Measurements from ENCODE around the gene C19orf38.

Gene C19orf38

DNA sequence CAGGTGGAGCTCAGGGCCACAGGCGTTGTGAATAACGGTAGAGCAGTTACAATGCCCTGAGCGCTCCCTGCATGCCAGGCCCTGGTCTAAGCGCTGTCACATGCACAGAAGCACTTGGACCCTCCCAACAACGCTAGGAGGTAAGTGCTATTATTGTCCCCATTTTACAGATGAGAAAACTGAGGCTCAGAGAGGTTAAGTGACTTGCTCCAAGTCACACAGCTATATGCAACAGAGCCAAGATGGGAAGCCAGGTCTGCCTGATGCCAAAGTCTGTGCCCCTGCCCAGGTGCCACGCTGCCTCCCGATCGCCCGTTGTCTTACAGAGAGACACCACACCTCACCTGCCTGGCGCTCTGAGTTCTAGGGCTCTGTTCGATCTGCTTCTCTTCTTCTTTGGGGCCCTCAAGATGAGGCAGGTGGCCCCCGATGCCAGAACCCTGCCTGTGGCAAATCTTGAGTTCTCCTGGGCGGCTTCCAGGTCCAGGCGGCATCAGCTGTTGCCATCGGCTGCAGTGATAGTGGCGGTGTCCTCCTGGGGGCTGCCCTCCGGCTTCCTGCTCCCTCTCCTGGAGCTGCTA lies 60.3 kb downstream of the C19orf38 start:
- Histone ChIP-seq H3K9me3 (ENCODE audit: control insufficient read depth, insufficient read depth, low read length) (no peaks in the 10 kb centered on the region), H3K27me3 (ENCODE audit: control insufficient read depth, low read length) (no peaks in the 10 kb centered on the region), H3K4me3 (ENCODE audit: low read length) (no peak overlapping the region), H3K9me2 (replicated peaks; ENCODE audit: control insufficient read depth, low read length) (no peaks in the 10 kb centered on the region), H4K20me1 (ENCODE audit: control insufficient read depth, insufficient read depth, low read depth, low read length) (peaks cover 8% of the 10 kb centered on the region), H3K36me3 (ENCODE audit: control insufficient read depth, low read length) (peaks cover 54% of the 10 kb centered on the region), H3F3A (ENCODE audit: control insufficient read depth, insufficient read depth) (no peaks in the 10 kb centered on the region), H3K4me2 (ENCODE audit: low read length) (no peak overlapping the region), H3K27ac (ENCODE audit: low read depth, low read length) (no peak overlapping the region), H3K79me2 (ENCODE audit: control insufficient read depth, low read length) (peaks cover 23% of the 10 kb centered on the region), H3K4me1 (ENCODE audit: control insufficient read depth, low read length) (no peaks in the 10 kb centered on the region)
- no peak for TF ChIP-seq EZH2phosphoT487 (IDR thresholded peaks at IDR 0.05; ENCODE audit: borderline replicate concordance, low read length)
- TF ChIP-seq, protein P1, sequence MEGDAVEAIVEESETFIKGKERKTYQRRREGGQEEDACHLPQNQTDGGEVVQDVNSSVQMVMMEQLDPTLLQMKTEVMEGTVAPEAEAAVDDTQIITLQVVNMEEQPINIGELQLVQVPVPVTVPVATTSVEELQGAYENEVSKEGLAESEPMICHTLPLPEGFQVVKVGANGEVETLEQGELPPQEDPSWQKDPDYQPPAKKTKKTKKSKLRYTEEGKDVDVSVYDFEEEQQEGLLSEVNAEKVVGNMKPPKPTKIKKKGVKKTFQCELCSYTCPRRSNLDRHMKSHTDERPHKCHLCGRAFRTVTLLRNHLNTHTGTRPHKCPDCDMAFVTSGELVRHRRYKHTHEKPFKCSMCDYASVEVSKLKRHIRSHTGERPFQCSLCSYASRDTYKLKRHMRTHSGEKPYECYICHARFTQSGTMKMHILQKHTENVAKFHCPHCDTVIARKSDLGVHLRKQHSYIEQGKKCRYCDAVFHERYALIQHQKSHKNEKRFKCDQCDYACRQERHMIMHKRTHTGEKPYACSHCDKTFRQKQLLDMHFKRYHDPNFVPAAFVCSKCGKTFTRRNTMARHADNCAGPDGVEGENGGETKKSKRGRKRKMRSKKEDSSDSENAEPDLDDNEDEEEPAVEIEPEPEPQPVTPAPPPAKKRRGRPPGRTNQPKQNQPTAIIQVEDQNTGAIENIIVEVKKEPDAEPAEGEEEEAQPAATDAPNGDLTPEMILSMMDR (IDR thresholded peaks at IDR 0.05; ENCODE audit: low read depth, low read length, poor library complexity, severe bottlenecking) = no peak

DNA sequence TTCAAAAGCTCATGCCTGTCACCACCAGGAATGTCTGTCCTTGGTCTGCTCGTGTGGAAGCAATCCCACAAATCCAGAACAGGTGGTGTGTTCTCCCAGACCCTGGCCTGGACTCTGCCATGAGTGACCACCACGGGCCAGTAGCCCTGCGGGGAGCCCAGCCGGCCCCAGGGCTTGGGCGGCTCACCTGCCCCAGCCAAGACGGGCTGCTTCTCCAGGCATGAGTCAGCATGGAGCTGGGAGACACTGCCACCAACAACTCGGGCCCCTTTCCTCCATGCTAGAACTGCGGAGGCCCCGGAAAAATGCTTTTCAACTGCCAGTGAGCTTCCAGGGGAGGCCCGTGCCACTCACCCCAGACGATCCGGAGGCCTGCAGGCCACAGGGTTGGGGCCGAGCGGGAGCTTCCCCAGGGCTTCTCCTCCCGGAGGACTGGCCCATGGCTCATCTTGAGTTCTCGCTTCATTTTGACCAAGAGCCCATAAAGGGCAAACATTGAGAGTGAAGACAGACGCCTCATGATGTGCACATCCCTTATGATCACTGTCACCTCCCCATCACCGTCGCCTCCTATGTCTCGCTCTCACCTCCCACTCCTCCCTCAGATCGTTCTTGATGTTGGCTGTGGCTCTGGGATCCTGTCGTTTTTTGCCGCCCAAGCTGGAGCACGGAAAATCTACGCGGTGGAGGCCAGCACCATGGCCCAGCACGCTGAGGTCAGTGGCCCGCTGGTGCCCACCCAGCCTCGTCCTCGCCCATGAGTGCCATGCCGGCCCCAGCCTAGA lies 63.6 kb downstream of the C19orf38 start:
- no peaks in the 10 kb centered on the region for H3K9me2 ChIP-seq (replicated peaks; ENCODE audit: control insufficient read depth, low read length)
- no peaks in the 10 kb centered on the region for H3F3A ChIP-seq (ENCODE audit: control insufficient read depth, insufficient read depth)
- H3K36me3 ChIP-seq (ENCODE audit: control insufficient read depth, low read length) = peaks cover 61% of the 10 kb centered on the region
- no peak overlapping the region for H3K4me3 ChIP-seq (ENCODE audit: low read length)
- H3K4me1 ChIP-seq (ENCODE audit: control insufficient read depth, low read length) = no peaks in the 10 kb centered on the region
- no peak overlapping the region for H3K27ac ChIP-seq (ENCODE audit: low read depth, low read length)
- H4K20me1 ChIP-seq (ENCODE audit: control insufficient read depth, insufficient read depth, low read depth, low read length) = peaks cover 4% of the 10 kb centered on the region; the same call in 1 of the 2 replicates
- no peak overlapping the region for H3K4me2 ChIP-seq (ENCODE audit: low read length)
- H3K9me3 ChIP-seq (ENCODE audit: control insufficient read depth, insufficient read depth, low read length) = no peaks in the 10 kb centered on the region
- no peaks in the 10 kb centered on the region for H3K27me3 ChIP-seq (ENCODE audit: control insufficient read depth, low read length)
- H3K79me2 ChIP-seq (ENCODE audit: control insufficient read depth, low read length) = no peaks in the 10 kb centered on the region
- TF ChIP-seq EZH2phosphoT487 (IDR thresholded peaks at IDR 0.05; ENCODE audit: borderline replicate concordance, low read length) = no peak
- TF ChIP-seq, protein P1 (IDR thresholded peaks at IDR 0.05; ENCODE audit: low read depth, low read length, poor library complexity, severe bottlenecking) = no peak

DNA sequence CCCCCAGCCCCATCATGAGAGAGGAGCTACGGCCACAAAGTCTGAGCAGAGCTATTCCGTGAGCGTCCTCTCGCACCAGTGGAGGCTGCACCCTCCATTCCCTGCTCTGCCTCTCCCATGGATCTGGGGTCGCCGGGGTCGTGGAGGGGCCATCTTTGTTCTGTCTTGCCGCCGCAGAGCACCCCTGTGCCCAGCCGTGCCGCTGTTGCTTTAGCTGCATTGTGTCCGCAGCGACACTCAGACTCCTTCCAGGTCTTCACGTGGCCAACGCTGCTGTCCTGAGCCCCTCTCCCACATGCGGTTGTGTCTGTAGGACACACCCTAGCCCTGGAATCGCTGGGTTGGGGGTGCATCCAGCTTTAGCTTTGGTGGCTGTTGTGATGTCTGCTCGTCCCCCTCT lies 64.4 kb downstream of the C19orf38 start:
- Histone ChIP-seq H3K36me3 (ENCODE audit: control insufficient read depth, low read length) (peaks cover 57% of the 10 kb centered on the region), H3K9me3 (ENCODE audit: control insufficient read depth, insufficient read depth, low read length) (no peaks in the 10 kb centered on the region), H3K4me1 (ENCODE audit: control insufficient read depth, low read length) (no peaks in the 10 kb centered on the region), H3K79me2 (ENCODE audit: control insufficient read depth, low read length) (no peaks in the 10 kb centered on the region), H3K27ac (ENCODE audit: low read depth, low read length) (no peak overlapping the region), H3K4me3 (ENCODE audit: low read length) (no peak overlapping the region), H4K20me1 (ENCODE audit: control insufficient read depth, insufficient read depth, low read depth, low read length) (peaks cover 4% of the 10 kb centered on the region; the same call in 1 of the 2 replicates), H3K27me3 (ENCODE audit: control insufficient read depth, low read length) (no peaks in the 10 kb centered on the region), H3K9me2 (replicated peaks; ENCODE audit: control insufficient read depth, low read length) (no peaks in the 10 kb centered on the region), H3K4me2 (ENCODE audit: low read length) (no peak overlapping the region), H3F3A (ENCODE audit: control insufficient read depth, insufficient read depth) (no peaks in the 10 kb centered on the region; the same call in 1 of the 2 replicates)
- TF ChIP-seq EZH2phosphoT487 (IDR thresholded peaks at IDR 0.05; ENCODE audit: borderline replicate concordance, low read length) = no peak
- TF ChIP-seq, protein P1 (IDR thresholded peaks at IDR 0.05; ENCODE audit: low read depth, low read length, poor library complexity, severe bottlenecking) = no peak
